ENCODE measurements around the gene ABHD8. TPM values are rescaled to one million over a fixed set of nuclear protein-coding genes. Genes with fewer than 3 reads are reported as not detected.

ABHD8 gene
- total and polyA plus RNA-seq, 4 donors: 9.8 to 11.6 (median 10.8) TPM

- Histone ChIP-seq H3K4me1 (ENCODE audit: control insufficient read depth in 1 of 2, insufficient read depth in 2 of 2, low read length in 2 of 2) (no peaks in the 10 kb centered on the region), H3K27me3 (ENCODE audit: control insufficient read depth in 1 of 2, insufficient read depth in 2 of 2, low read length in 1 of 2) (no peaks in the 10 kb centered on the region), H3K4me3 (ENCODE audit: low read length in 2 of 2) (no peak overlapping the region), H3K36me3 (ENCODE audit: control insufficient read depth in 1 of 2, insufficient read depth in 2 of 2, low read length in 1 of 2) (no peaks in the 10 kb centered on the region), H3K9me3 (ENCODE audit: control insufficient read depth, low read length) (no peaks in the 10 kb centered on the region), H3K27ac (ENCODE audit: low read depth in 1 of 2, low read length in 2 of 2) (no peak overlapping the region)
- intact Hi-C loops (cut with DNase I): no loop called here
- DNase-seq (no peak), ATAC-seq (ENCODE audit: low FRiP score) (no peak)
- 87 to 91% methylated on average over 22 to 28 of the region's 28 CpGs for WGBS, 2 donors
These were observed 21.3 kb upstream of the ABHD8 start for GRCh38 chr19:17324357-17325114.

- H3K4me1 ChIP-seq (ENCODE audit: control insufficient read depth in 1 of 2, insufficient read depth in 2 of 2, low read length in 2 of 2): no peaks in the 10 kb centered on the region
- no peak for DNase-seq
- 37 to 42% methylated on average over 7 of the region's 7 CpGs for WGBS, 2 donors
- no peaks in the 10 kb centered on the region for H3K9me3 ChIP-seq (ENCODE audit: control insufficient read depth, low read length)
- no peaks in the 10 kb centered on the region for H3K27me3 ChIP-seq (ENCODE audit: control insufficient read depth in 1 of 2, insufficient read depth in 2 of 2, low read length in 1 of 2)
- H3K27ac ChIP-seq (ENCODE audit: low read depth in 1 of 2, low read length in 2 of 2): no peak overlapping the region
- ATAC-seq (ENCODE audit: low FRiP score): no peak
- no peak overlapping the region for H3K4me3 ChIP-seq (ENCODE audit: low read length in 2 of 2)
- no peaks in the 10 kb centered on the region for H3K36me3 ChIP-seq (ENCODE audit: control insufficient read depth in 1 of 2, insufficient read depth in 2 of 2, low read length in 1 of 2)
- intact Hi-C loops (cut with DNase I): no loop called here
These were observed 20.7 kb upstream of the ABHD8 start for GRCh38 chr19:17323964-17324332.

DNA sequence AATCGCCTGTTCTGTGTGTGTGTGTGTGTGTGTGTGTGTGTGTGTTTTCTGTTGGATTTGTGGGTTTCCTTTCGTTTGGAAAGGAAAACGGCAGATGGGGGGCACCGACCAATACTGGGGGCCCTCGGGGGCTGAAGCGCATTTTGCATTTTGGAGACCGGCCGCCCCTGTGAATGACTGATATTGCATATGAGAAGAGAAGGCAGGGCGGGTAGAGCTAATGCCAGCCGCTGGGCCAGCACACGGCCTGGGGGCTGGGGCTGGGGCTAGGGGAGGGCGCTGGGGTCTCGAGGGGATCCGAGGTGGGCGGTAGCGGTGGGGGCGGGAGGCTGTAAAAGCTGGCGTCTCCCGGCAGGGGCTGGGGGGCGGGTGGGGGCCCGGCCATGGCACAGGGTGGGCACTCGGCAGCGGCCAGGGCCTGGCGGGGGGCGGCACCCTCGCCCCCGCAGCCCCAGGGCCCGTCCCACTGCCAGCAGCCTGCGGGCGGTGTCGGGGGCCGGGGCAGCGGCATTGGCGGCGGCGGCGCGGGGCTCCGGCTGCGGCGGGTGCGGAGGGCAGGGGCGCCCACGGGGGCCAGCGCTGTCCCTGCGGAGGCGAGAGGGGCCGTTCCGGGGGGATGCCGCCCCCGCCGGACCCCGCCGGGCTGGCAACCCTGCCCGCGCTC is 20.2 kb upstream of the ABHD8 start:
- Histone ChIP-seq H3K27me3 (ENCODE audit: control insufficient read depth in 1 of 2, insufficient read depth in 2 of 2, low read length in 1 of 2) (no peaks in the 10 kb centered on the region), H3K4me3 (ENCODE audit: low read length in 2 of 2) (no peak overlapping the region), H3K36me3 (ENCODE audit: control insufficient read depth in 1 of 2, insufficient read depth in 2 of 2, low read length in 1 of 2) (no peaks in the 10 kb centered on the region), H3K27ac (ENCODE audit: low read depth in 1 of 2, low read length in 2 of 2) (no peak overlapping the region), H3K9me3 (ENCODE audit: control insufficient read depth, low read length) (no peaks in the 10 kb centered on the region), H3K4me1 (ENCODE audit: control insufficient read depth in 1 of 2, insufficient read depth in 2 of 2, low read length in 2 of 2) (no peaks in the 10 kb centered on the region)
- DNase-seq: no peak
- 15 to 20% methylated on average over 39 to 56 of the region's 56 CpGs for WGBS, 2 donors
- intact Hi-C loops (cut with DNase I): no loop called here
- ATAC-seq (ENCODE audit: low FRiP score): no peak

DNA sequence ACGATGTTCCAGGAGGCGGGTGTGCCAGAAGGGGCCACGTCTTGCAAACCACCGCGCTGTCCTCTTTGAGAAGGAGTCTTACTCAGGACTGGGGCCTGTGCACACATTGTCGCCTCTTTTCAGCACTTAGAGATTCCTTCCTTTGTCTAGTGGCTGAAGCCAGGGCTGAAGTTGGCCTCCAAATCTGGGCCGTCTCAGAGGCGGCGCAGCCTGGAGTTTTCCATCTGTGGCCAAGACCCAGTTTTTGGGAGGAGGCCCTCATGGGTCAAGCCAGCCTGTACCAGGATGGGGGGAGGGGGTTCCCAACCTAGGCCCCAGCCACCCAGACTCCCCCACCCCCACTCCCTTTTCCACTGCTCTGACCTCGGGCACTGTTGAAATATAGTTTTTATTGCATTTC is 19.6 kb upstream of the ABHD8 start:
- no peaks in the 10 kb centered on the region for H3K4me1 ChIP-seq (ENCODE audit: control insufficient read depth in 1 of 2, insufficient read depth in 2 of 2, low read length in 2 of 2)
- H3K27ac ChIP-seq (ENCODE audit: low read depth in 1 of 2, low read length in 2 of 2): no peak overlapping the region
- DNase-seq (no peak), ATAC-seq (ENCODE audit: low FRiP score) (peak; percentile 30)
- intact Hi-C loops (cut with DNase I): no loop called here
- H3K4me3 ChIP-seq (ENCODE audit: low read length in 2 of 2): no peak overlapping the region
- no peaks in the 10 kb centered on the region for H3K27me3 ChIP-seq (ENCODE audit: control insufficient read depth in 1 of 2, insufficient read depth in 2 of 2, low read length in 1 of 2)
- WGBS, 2 donors: 36 to 45% methylated on average over 10 of the region's 10 CpGs
- no peaks in the 10 kb centered on the region for H3K36me3 ChIP-seq (ENCODE audit: control insufficient read depth in 1 of 2, insufficient read depth in 2 of 2, low read length in 1 of 2)
- no peaks in the 10 kb centered on the region for H3K9me3 ChIP-seq (ENCODE audit: control insufficient read depth, low read length)

DNA sequence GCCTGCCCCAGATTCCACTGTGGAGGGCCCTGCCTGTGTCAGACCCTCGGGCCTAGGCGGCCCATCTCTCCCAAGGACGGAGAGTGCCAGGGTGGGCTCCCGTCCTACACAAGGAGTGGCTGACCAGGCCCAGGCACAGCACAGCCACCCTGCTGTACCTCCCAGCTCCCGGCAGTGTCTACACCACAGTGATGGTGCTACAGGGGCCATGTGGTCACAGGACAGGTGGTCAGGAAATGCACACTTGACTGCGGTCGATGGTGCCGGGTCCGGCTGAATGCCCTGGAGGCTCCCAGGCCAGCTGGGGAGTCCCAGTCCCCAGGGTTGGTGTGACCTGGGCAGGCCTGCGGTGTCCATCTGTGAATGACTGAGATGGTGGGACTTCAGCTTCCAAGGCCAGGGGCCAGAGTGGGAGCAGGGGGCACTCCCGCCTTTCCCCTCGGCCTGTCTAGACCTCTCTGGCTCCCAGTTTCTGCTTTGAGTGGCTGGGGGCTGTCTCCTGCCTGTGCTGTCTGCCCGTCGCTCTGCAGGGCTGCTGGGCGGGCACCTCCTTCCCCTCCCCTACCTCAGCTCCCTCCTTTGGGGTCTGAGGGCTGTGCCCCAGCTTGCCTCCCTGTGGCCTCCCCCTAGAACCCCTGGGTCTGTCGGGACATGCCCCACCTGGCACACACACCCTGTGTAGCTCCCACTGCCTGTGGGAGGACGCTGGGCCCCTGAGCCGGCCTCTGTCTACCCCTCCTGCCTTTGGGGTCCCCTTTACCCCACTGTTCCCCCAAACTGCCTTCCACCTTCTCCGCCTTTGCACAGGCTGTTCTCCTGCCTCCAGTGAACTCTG is 18.6 kb upstream of the ABHD8 start:
- Histone ChIP-seq H3K27ac (ENCODE audit: low read depth in 1 of 2, low read length in 2 of 2) (no peak overlapping the region), H3K4me3 (ENCODE audit: low read length in 2 of 2) (no peak overlapping the region), H3K4me1 (ENCODE audit: control insufficient read depth in 1 of 2, insufficient read depth in 2 of 2, low read length in 2 of 2) (no peaks in the 10 kb centered on the region), H3K27me3 (ENCODE audit: control insufficient read depth in 1 of 2, insufficient read depth in 2 of 2, low read length in 1 of 2) (no peaks in the 10 kb centered on the region), H3K36me3 (ENCODE audit: control insufficient read depth in 1 of 2, insufficient read depth in 2 of 2, low read length in 1 of 2) (no peaks in the 10 kb centered on the region), H3K9me3 (ENCODE audit: control insufficient read depth, low read length) (no peaks in the 10 kb centered on the region)
- intact Hi-C loops (cut with DNase I): no loop called here
- 89 to 90% methylated on average over 19 of the region's 19 CpGs for WGBS, 2 donors
- DNase-seq: no peak
- no peak for ATAC-seq (ENCODE audit: low FRiP score)

- H3K9me3 ChIP-seq (ENCODE audit: control insufficient read depth, low read length): no peaks in the 10 kb centered on the region
- DNase-seq (no peak), ATAC-seq (ENCODE audit: low FRiP score) (no peak)
- intact Hi-C loops (cut with DNase I): no loop called here
- no peaks in the 10 kb centered on the region for H3K36me3 ChIP-seq (ENCODE audit: control insufficient read depth in 1 of 2, insufficient read depth in 2 of 2, low read length in 1 of 2)
- WGBS, 2 donors: 88 to 90% methylated on average over 11 of the region's 11 CpGs
- no peaks in the 10 kb centered on the region for H3K4me1 ChIP-seq (ENCODE audit: control insufficient read depth in 1 of 2, insufficient read depth in 2 of 2, low read length in 2 of 2)
- no peak overlapping the region for H3K4me3 ChIP-seq (ENCODE audit: low read length in 2 of 2)
- no peak overlapping the region for H3K27ac ChIP-seq (ENCODE audit: low read depth in 1 of 2, low read length in 2 of 2)
- no peaks in the 10 kb centered on the region for H3K27me3 ChIP-seq (ENCODE audit: control insufficient read depth in 1 of 2, insufficient read depth in 2 of 2, low read length in 1 of 2)
These were observed 17.2 kb upstream of the ABHD8 start for GRCh38 chr19:17320435-17320834.

GRCh38 chr19:17319473-17320238 is 16.4 kb upstream of the ABHD8 start:
- WGBS, 2 donors: 88 to 91% methylated on average over 40 of the region's 40 CpGs
- Histone ChIP-seq H3K36me3 (ENCODE audit: control insufficient read depth in 1 of 2, insufficient read depth in 2 of 2, low read length in 1 of 2) (peaks cover 0 to under 1% of the 10 kb centered on the region in 2 donors), H3K4me1 (ENCODE audit: control insufficient read depth in 1 of 2, insufficient read depth in 2 of 2, low read length in 2 of 2) (no peaks in the 10 kb centered on the region)

DNA sequence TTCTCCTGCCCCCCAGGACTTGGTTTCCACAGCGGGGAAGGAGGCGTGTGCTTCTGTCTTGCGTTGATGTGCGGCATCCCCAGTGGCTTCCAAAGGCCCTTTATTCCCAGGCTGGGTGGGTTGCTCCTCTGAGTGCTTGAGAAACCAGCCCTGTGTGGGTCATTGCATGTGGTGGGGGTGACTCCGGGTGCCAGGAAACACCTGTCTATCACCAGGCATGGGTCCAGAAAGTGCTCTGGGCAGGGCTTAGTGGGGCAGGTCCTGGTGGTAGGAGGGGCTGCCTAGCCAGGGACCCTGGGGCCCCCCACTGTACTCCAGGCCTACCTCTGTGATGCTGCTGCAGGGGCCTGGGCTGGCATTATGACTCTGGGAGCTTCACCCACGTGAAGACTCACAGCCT is 15.7 kb upstream of the ABHD8 start:
- H3K36me3 ChIP-seq (ENCODE audit: control insufficient read depth in 1 of 2, insufficient read depth in 2 of 2, low read length in 1 of 2): peaks cover 0 to 4% of the 10 kb centered on the region in 2 donors
- intact Hi-C loops (cut with DNase I): no loop called here
- WGBS, 2 donors: 71 to 81% methylated on average over 6 of the region's 6 CpGs
- ATAC-seq (ENCODE audit: low FRiP score) (no peak), DNase-seq (no peak)
- no peak overlapping the region for H3K27ac ChIP-seq (ENCODE audit: low read depth in 1 of 2, low read length in 2 of 2)
- H3K9me3 ChIP-seq (ENCODE audit: control insufficient read depth, low read length): no peaks in the 10 kb centered on the region
- no peaks in the 10 kb centered on the region for H3K27me3 ChIP-seq (ENCODE audit: control insufficient read depth in 1 of 2, insufficient read depth in 2 of 2, low read length in 1 of 2)
- H3K4me1 ChIP-seq (ENCODE audit: control insufficient read depth in 1 of 2, insufficient read depth in 2 of 2, low read length in 2 of 2): no peaks in the 10 kb centered on the region
- H3K4me3 ChIP-seq (ENCODE audit: low read length in 2 of 2): no peak overlapping the region

More at GRCh38 chr19:17319473-17320238, 16.4 kb upstream of the ABHD8 start:
- Histone ChIP-seq H3K9me3 (ENCODE audit: control insufficient read depth, low read length) (no peaks in the 10 kb centered on the region), H3K4me3 (ENCODE audit: low read length in 2 of 2) (no peak overlapping the region), H3K27me3 (ENCODE audit: control insufficient read depth in 1 of 2, insufficient read depth in 2 of 2, low read length in 1 of 2) (no peaks in the 10 kb centered on the region), H3K27ac (ENCODE audit: low read depth in 1 of 2, low read length in 2 of 2) (no peak overlapping the region)
- no peak for ATAC-seq (ENCODE audit: low FRiP score)
- DNase-seq: no peak
- intact Hi-C loops (cut with DNase I): no loop called here

Measured in aorta (tissue), 5 donors.